Measurements from ENCODE around the gene TXLNA.

- TF ChIP-seq CTCF (IDR thresholded peaks at IDR 0.05; ENCODE audit: low read depth, low read length, poor library complexity, severe bottlenecking) (no peak), EZH2phosphoT487 (IDR thresholded peaks at IDR 0.05; ENCODE audit: borderline replicate concordance, low read length) (no peak)
These were observed 49.3 kb downstream of the TXLNA start for GRCh38 chr1:32228771-32229170.

All from DOHH2 (cell line).